Transverse colon (tissue), 4 donors: Measurements from ENCODE around the gene MTSS2. TPM values are rescaled to one million over a fixed set of nuclear protein-coding genes. Genes with fewer than 3 reads are reported as not detected.

Source experiments
- DNase-seq: peaks from one replicate; pipeline ENCODE4 v3.0.0-alpha.2; 2019
- H3K27ac ChIP-seq, 4 donors: fragments of 200-600 bp; sonication (generic); 2 replicates each; pipeline ENCODE4 v1.5.1; 2016 to 2018; ENCODE audit warnings: inconsistent platforms in 4 of 4
- H3K27me3 ChIP-seq: fragments of 200-600 bp; sonication (generic); 2 replicates; pipeline ENCODE4 v1.5.1; 2017; ENCODE audit warnings: inconsistent platforms
- H3K36me3 ChIP-seq, 4 donors: fragments of 200-600 bp; sonication (generic); 2 replicates each; pipeline ENCODE4 v1.5.1; 2017 to 2019; ENCODE audit warnings: inconsistent platforms in 4 of 4
- H3K4me1 ChIP-seq, 4 donors: fragments of 200-600 bp; sonication (generic); 2 replicates each; pipeline ENCODE4 v1.5.1; 2017 to 2020; ENCODE audit warnings: inconsistent platforms in 4 of 4
- H3K4me3 ChIP-seq, 4 donors: fragments of 200-600 bp; sonication (generic); 1 replicate in 1 of 4; 2 replicates in 3 of 4; pipeline versions ENCODE4 v1.5.1 to v1.6.1; 2017 to 2019; ENCODE audit warnings: inconsistent platforms in 4 of 4
- H3K9me3 ChIP-seq, 2 donors: fragments of 200-600 bp; sonication (generic); 2 replicates each; pipeline ENCODE4 v1.5.1; 2017 to 2019; ENCODE audit warnings: inconsistent platforms in 2 of 2
- EP300 ChIP-seq: sonication (generic); formaldehyde crosslinking; IDR thresholded peaks from one replicate; pipeline ENCODE4 v1.6.1; 2017; ENCODE audit warnings: antibody characterized with exemption, low read depth
- POLR2A ChIP-seq: fragments of 450-650 bp; IDR thresholded peaks from one replicate; pipeline ENCODE4 v1.6.1; 2016; ENCODE audit warnings: antibody characterized with exemption, mild to moderate bottlenecking, moderate library complexity
- POLR2AphosphoS5 ChIP-seq, 3 donors: sonication (generic); formaldehyde crosslinking; IDR thresholded peaks; one replicate each; pipeline ENCODE4 v1.6.1; 2016; ENCODE audit warnings: antibody characterized with exemption in 3 of 3
- WGBS, 2 donors: methylation state at CpG; one replicate each; pipeline ENCODE4 v1.1.5; 2018; ENCODE audit warnings: low coverage in 1 of 2; 5-methylcytosine and 5-hydroxymethylcytosine counted together
- in situ Hi-C, 4 donors: fragments of 200-750 bp; cut with MboI; loops; one replicate each; pipeline versions ENCODE4 v1.15.0 to v1.15.1; 2017; ENCODE audit warnings: low sequenced_read_pairs in 3 of 4, low pct_ligation_motif_present in 1 of 4, low pct_unique_long_range_greater_than_20kb in 1 of 4
- intact Hi-C: fragments of 100-400 bp; cut with DNase I; formaldehyde crosslinking; loops from one replicate; pipeline ENCODE4 v1.15.1; 2023; ENCODE audit warnings: low total_unique reads
- total RNA-seq, 4 donors: library from RNA; depleted of rRNA; stranded (reverse); fragments of >200 nt; gene quantifications; one replicate each; pipeline ENCODE4 v1.1.0, GENCODE V29; 2016
- TF ChIP-seq, protein P1 (sequence below), 5 experiments: fragments of 200-600 bp in 3 of 5; fragments of 450-650 bp in 2 of 5; sonication (generic) in 3 of 5; IDR thresholded peaks; 1 replicate in 2 of 5; 2 replicates in 3 of 5; pipeline ENCODE4 v1.5.1; 2016 to 2017; ENCODE audit warnings: antibody characterized with exemption in 5 of 5, inconsistent platforms in 3 of 5, mild to moderate bottlenecking in 2 of 5, moderate library complexity in 1 of 5

The MTSS2 gene
- total RNA-seq, 4 donors from 2014 or later = 13.9 to 149 (median 33.8) TPM

DNA sequence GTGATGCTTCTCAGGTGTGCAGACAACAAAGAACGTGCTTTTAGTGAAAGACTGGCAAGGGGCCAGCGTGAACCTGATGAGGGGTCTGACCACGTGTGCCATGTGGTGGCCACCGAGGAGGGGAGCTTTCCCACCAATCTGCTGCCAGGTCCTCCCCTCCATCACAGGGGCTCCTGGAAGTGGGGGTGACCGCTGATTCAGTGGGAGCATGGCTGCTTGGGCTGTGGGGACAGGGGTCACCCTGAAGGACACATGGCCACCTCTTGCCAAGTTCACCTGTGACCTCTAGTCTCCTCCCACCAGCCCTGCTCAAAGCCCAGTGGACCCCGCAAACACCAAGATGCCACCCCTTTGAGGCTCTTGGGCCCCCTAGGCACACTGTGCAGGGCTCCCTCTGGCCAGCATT, 37.9 kb upstream of the MTSS2 start:
- Histone ChIP-seq H3K4me3 (no peak overlapping the region), H3K27me3 (no peaks in the 10 kb centered on the region), H3K27ac (no peak overlapping the region), H3K9me3 (no peaks in the 10 kb centered on the region), H3K4me1 (peaks cover 18 to 30% (median 22%) of the 10 kb centered on the region in 4 donors), H3K36me3 (peaks cover 0 to 3% (median 0%) of the 10 kb centered on the region in 4 donors)
- TF ChIP-seq, protein P1, sequence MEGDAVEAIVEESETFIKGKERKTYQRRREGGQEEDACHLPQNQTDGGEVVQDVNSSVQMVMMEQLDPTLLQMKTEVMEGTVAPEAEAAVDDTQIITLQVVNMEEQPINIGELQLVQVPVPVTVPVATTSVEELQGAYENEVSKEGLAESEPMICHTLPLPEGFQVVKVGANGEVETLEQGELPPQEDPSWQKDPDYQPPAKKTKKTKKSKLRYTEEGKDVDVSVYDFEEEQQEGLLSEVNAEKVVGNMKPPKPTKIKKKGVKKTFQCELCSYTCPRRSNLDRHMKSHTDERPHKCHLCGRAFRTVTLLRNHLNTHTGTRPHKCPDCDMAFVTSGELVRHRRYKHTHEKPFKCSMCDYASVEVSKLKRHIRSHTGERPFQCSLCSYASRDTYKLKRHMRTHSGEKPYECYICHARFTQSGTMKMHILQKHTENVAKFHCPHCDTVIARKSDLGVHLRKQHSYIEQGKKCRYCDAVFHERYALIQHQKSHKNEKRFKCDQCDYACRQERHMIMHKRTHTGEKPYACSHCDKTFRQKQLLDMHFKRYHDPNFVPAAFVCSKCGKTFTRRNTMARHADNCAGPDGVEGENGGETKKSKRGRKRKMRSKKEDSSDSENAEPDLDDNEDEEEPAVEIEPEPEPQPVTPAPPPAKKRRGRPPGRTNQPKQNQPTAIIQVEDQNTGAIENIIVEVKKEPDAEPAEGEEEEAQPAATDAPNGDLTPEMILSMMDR (IDR thresholded peaks at IDR 0.05) = no peak
- TF ChIP-seq EP300 (no peak), POLR2AphosphoS5 (IDR thresholded peaks at IDR 0.05) (no peak), POLR2A (no peak)
- in situ Hi-C loops (no loop called here), intact Hi-C loops (no loop called here)
- WGBS, 2 donors = 93% methylated on average over 6 of the region's 6 CpGs; no CpG with 5 or more reads in 1 of the 2 donors
- DNase-seq = no peak

DNA sequence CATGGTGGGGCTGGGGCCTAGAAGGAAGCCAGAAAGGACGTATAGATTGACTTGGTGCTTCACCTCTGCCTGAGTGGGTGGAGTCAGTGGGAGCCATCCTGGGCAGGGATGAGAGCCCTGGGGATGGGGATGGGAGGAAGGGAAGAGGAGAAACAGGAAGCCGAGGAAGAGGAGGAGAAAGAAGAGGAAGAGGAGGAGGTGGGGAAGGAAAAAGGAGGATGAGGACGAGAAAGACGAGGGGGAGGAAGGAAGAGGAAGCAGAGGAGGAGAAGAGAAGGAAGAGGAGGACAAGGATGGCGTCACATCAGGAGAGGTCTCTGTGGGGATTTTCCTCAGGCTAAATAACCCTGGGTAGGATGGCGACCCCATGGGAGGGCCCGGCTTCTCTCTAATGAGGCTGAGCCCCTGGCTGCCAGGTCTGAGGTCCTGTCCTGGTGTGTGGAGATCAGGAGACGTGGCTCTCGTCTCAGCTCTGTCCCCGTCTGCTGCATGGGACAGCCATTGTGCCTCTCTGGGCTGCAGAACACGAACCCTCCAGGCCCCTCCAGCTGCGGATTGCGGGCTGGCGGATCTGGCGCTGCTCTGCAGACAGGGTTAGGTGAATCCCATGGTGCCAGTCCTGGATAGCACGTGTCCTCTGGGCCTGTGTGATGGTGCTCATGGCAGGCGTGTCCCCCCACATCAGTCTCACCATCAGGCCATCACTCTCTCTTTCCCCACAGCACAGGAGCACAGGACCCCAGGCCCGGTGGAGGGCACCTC, 35.5 kb upstream of the MTSS2 start:
- no peak overlapping the region for H3K4me3 ChIP-seq
- H3K4me1 ChIP-seq = peaks cover 15 to 21% (median 16%) of the 10 kb centered on the region in 4 donors
- in situ Hi-C loops = no loop called here
- WGBS, 2 donors = 47 to 87% methylated on average over 3 to 17 of the region's 18 CpGs
- DNase-seq = no peak
- H3K36me3 ChIP-seq = no peaks in the 10 kb centered on the region
- no peaks in the 10 kb centered on the region for H3K9me3 ChIP-seq
- TF ChIP-seq POLR2AphosphoS5 (IDR thresholded peaks at IDR 0.05) (no peak), EP300 (no peak), POLR2A (no peak)
- TF ChIP-seq, protein P1 (IDR thresholded peaks at IDR 0.05) = no peak
- H3K27ac ChIP-seq = no peak overlapping the region
- no peaks in the 10 kb centered on the region for H3K27me3 ChIP-seq
- intact Hi-C loops = no loop called here

DNA sequence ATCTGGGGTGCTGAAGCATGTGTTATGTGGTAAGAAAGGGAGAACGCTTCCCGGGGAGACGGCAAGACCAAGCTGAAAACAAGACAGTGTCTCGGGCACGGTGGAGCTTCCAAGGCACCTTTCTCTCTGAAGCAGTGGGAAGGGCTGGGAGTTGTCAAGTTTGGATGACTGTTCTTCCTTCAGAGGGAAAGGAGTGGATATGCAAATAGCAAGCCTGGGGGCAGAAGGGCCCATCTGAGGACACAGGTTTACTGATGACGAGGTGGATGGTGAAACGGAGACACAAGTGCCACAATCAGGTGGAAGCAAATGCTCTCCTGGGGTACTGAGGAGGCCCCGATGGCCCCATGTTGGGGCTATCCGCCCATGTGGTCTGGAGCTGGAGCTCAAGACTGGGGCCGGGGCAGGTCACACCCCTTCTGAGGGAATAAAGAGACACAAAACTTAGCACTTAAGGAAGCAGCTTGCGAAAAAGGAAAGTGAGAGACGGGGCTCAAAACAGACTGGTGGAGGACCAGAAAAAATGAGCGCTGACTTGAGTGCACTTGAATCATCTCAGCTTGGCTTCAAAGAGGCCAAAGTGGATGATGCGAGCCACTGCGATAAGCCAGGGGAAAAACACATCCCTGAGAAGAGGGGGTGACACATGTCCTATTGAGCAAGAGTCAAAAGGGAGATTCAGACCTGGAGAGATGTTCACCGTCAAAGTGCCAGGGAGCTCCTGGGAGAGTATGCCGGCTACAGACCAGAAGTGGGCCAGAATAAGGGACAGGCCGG, 34.8 kb upstream of the MTSS2 start:
- 88 to 95% methylated on average over 9 to 18 of the region's 18 CpGs for WGBS, 2 donors
- Histone ChIP-seq H3K9me3 (no peaks in the 10 kb centered on the region), H3K36me3 (no peaks in the 10 kb centered on the region), H3K27me3 (no peaks in the 10 kb centered on the region), H3K4me1 (peaks cover 15 to 21% (median 19%) of the 10 kb centered on the region in 4 donors), H3K4me3 (no peak overlapping the region), H3K27ac (no peak overlapping the region)
- no peak for TF ChIP-seq POLR2A
- intact Hi-C loops = no loop called here
- no peak for DNase-seq
- in situ Hi-C loops = no loop called here

DNA sequence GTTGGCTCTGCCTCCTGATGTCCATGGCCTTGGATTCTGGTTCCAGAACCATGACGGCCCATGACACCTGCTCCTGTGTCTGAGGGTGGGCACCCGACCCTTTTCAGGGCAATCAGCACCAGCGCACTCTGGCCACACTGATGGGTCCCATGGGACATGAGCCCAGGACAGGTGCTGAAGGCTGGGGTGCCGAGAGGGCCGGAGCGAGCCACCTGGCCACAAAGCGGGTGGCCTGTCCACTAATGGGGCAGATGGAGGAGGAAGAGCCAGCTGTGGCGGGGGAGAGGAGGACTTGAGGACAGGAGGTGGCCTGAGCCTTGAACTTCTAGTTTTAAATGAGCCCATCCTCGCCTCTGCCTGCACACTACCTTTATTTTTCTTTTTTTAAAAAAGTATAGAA, 31.2 kb upstream of the MTSS2 start:
- peak overlapping the region; percentile 82 to 86 (median 84) for H3K27ac ChIP-seq
- no peaks in the 10 kb centered on the region for H3K36me3 ChIP-seq
- H3K9me3 ChIP-seq = no peaks in the 10 kb centered on the region
- DNase-seq = no peak
- no peaks in the 10 kb centered on the region for H3K27me3 ChIP-seq
- WGBS, 2 donors = 93% methylated on average over 9 of the region's 9 CpGs; no CpG with 5 or more reads in 1 of the 2 donors
- TF ChIP-seq, protein P1 (IDR thresholded peaks at IDR 0.05) = no peak
- TF ChIP-seq POLR2AphosphoS5 (IDR thresholded peaks at IDR 0.05) (no peak), EP300 (no peak), POLR2A (no peak)
- intact Hi-C loops (no loop called here), in situ Hi-C loops (no loop called here)
- H3K4me3 ChIP-seq = no peak overlapping the region
- H3K4me1 ChIP-seq = peaks cover 14 to 38% (median 18%) of the 10 kb centered on the region in 4 donors
